Stomach (tissue), 4 donors: Measurements from ENCODE around the gene BCAS3.

Experiments used
- CTCF ChIP-seq, 7 experiments: fragments of 450-650 bp in 4 of 7; fragments of 200-600 bp in 3 of 7; sonication (generic) in 3 of 7; IDR thresholded peaks; one replicate each; pipeline ENCODE4 v1.5.1; 2016 to 2019; ENCODE audit warnings: antibody characterized with exemption in 7 of 7, control low read depth in 2 of 7, mild to moderate bottlenecking in 1 of 7
- POLR2A ChIP-seq, 4 donors: fragments of 450-650 bp; IDR thresholded peaks; one replicate each; pipeline ENCODE4 v1.6.1; 2016; ENCODE audit warnings: antibody characterized with exemption in 4 of 4, control low read depth in 2 of 4, mild to moderate bottlenecking in 1 of 4, moderate library complexity in 1 of 4

GRCh38 chr17:60748204-60748603 lies 70.6 kb downstream of the BCAS3 start:
- TF ChIP-seq CTCF (IDR thresholded peaks at IDR 0.05): no peak
- no peak for TF ChIP-seq POLR2A (IDR thresholded peaks at IDR 0.05)
